WERI-Rb-1 (cell line): Measurements from ENCODE around the gene ITGAV.

Source experiments
- DNase-seq: peaks from one replicate; pipeline ENCODE4 v3.0.0-alpha.2; 2020
- H3K27ac ChIP-seq: fragments of 250-450 bp; sonication (Bioruptor Pico); 2 replicates; pipeline ENCODE4 v1.5.1; 2020; ENCODE audit warnings: mild to moderate bottlenecking, moderate library complexity
- H3K27me3 ChIP-seq: fragments of 250-450 bp; sonication (Bioruptor Pico); 2 replicates; pipeline ENCODE4 v1.5.1; 2021; ENCODE audit warnings: mild to moderate bottlenecking, low read depth, moderate library complexity; ENCODE audit not compliant: insufficient read depth, severe bottlenecking
- H3K36me3 ChIP-seq: fragments of 250-450 bp; sonication (Bioruptor Pico); 2 replicates; pipeline ENCODE4 v1.5.1; 2020; ENCODE audit warnings: mild to moderate bottlenecking, moderate library complexity
- H3K4me3 ChIP-seq: 2 replicates; pipeline ENCODE4 v1.5.1; 2011; ENCODE audit warnings: low read depth, mild to moderate bottlenecking, control low read depth, low read length
- H3K9me3 ChIP-seq: fragments of 250-450 bp; sonication (Bioruptor Pico); 2 replicates; pipeline ENCODE4 v1.5.1; 2021; ENCODE audit warnings: mild to moderate bottlenecking, moderate library complexity; ENCODE audit not compliant: severe bottlenecking
- CTCF ChIP-seq: IDR thresholded peaks from 2 replicates; pipeline ENCODE4 v1.5.1; 2011; ENCODE audit warnings: low read depth, mild to moderate bottlenecking, control low read depth, inconsistent platforms, low read length

Gene ITGAV

GRCh38 chr2:186634701-186635100, 44.8 kb downstream of the ITGAV start:
- DNase-seq, result no peak
- no peak for TF ChIP-seq CTCF
- Histone ChIP-seq H3K9me3 (no peaks in the 10 kb centered on the region), H3K36me3 (no peaks in the 10 kb centered on the region), H3K27me3 (no peaks in the 10 kb centered on the region), H3K27ac (no peak overlapping the region), H3K4me3 (no peak overlapping the region)

GRCh38 chr2:186636800-186637496, 47.1 kb downstream of the ITGAV start:
- Histone ChIP-seq H3K9me3 (no peaks in the 10 kb centered on the region), H3K27me3 (no peaks in the 10 kb centered on the region), H3K4me3 (no peak overlapping the region), H3K27ac (no peak overlapping the region), H3K36me3 (peaks cover 7% of the 10 kb centered on the region; the same call in 1 of the 2 replicates)
- no peak for TF ChIP-seq CTCF
- no peak for DNase-seq

- no peak for TF ChIP-seq CTCF
- Histone ChIP-seq H3K4me3 (no peak overlapping the region), H3K27ac (no peak overlapping the region), H3K9me3 (no peaks in the 10 kb centered on the region), H3K36me3 (peaks cover 7% of the 10 kb centered on the region; the same call in 1 of the 2 replicates), H3K27me3 (no peaks in the 10 kb centered on the region)
- DNase-seq, result no peak
Observed at GRCh38 chr2:186637497-186637800, 47.6 kb downstream of the ITGAV start.

GRCh38 chr2:186639939-186640338, 50.1 kb downstream of the ITGAV start:
- Histone ChIP-seq H3K27me3 (no peaks in the 10 kb centered on the region), H3K4me3 (no peak overlapping the region), H3K36me3 (peaks cover 7% of the 10 kb centered on the region; the same call in 1 of the 2 replicates), H3K9me3 (no peaks in the 10 kb centered on the region), H3K27ac (no peak overlapping the region)
- no peak for DNase-seq
- TF ChIP-seq CTCF, result no peak

GRCh38 chr2:186641132-186641806, 51.4 kb downstream of the ITGAV start:
- no peak overlapping the region for H3K27ac ChIP-seq
- no peak overlapping the region for H3K4me3 ChIP-seq
- DNase-seq, result no peak
- H3K27me3 ChIP-seq, result no peaks in the 10 kb centered on the region
- H3K9me3 ChIP-seq, result no peaks in the 10 kb centered on the region
- TF ChIP-seq CTCF, result no peak
- H3K36me3 ChIP-seq, result peaks cover 7% of the 10 kb centered on the region; the same call in 1 of the 2 replicates
